SJSA1 (cell line): ENCODE data around the gene EVI5. TPM values are rescaled to one million over a fixed set of nuclear protein-coding genes. Genes with fewer than 3 reads are reported as not detected.
"Not testable (repeated sequence)": the region's sequence is repeated elsewhere in the genome, so short reads cannot be mapped to it uniquely, and the experiment has no call there.

ENCODE experiments used
- DNase-seq, 2 experiments: peaks; one replicate each; pipeline ENCODE4 v3.0.0-alpha.2; 2015 to 2020; ENCODE audit warnings: low spot score in 2 of 2, low read depth in 1 of 2
- H3K27ac ChIP-seq: fragments of 250-450 bp; sonication (Bioruptor Pico); 2 replicates; pipeline ENCODE4 v1.5.1; 2020; ENCODE audit warnings: mild to moderate bottlenecking, moderate library complexity
- H3K27me3 ChIP-seq: fragments of 250-450 bp; sonication (Bioruptor Pico); replicated peaks from 2 replicates; pipeline ENCODE4 v1.5.1; 2020; ENCODE audit warnings: mild to moderate bottlenecking, moderate library complexity
- H3K36me3 ChIP-seq: fragments of 250-450 bp; sonication (Bioruptor Pico); 2 replicates; pipeline ENCODE4 v1.5.1; 2020; ENCODE audit warnings: mild to moderate bottlenecking
- H3K4me1 ChIP-seq: fragments of 250-450 bp; sonication (Bioruptor Pico); replicated peaks from 2 replicates; pipeline ENCODE4 v1.6.1; 2021; ENCODE audit warnings: mild to moderate bottlenecking
- H3K4me3 ChIP-seq: fragments of 250-450 bp; sonication (Bioruptor Pico); 2 replicates; pipeline ENCODE4 v1.5.1; 2020; ENCODE audit warnings: mild to moderate bottlenecking
- H3K9me3 ChIP-seq: fragments of 250-450 bp; sonication (Bioruptor Pico); replicated peaks from 2 replicates; pipeline ENCODE4 v1.5.1; 2020; ENCODE audit warnings: mild to moderate bottlenecking
- total RNA-seq: library from RNA; depleted of rRNA; stranded (reverse); fragments of >200 nt; shearing (Covaris generic); gene quantifications from 2 replicates; pipeline ENCODE4 v1.2.3, GENCODE V29; 2014

Gene EVI5
- total RNA-seq, 1 experiment from 2014 or later: 18.1 TPM

DNA sequence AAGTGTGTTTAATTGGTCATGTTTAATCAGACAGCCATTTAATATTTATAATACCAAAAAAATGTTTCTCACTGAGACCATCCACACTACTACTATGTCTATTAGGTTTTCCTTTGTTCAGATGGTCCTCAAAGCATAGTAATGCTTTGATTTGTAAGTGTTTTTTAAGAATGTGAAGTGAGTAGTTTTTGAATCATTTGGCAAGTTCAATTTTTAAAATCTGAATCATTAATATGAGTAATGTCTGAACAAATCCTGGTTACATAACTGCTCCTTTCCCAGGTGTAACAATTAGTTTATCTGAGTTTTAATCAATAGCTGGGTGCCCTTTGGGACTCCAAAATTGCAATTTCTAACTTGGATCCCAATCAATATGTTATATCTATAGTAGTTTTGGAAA, 23.5 kb upstream of the EVI5 start:
- no peaks in the 10 kb centered on the region for H3K27me3 ChIP-seq
- DNase-seq: no peak
- H3K4me1 ChIP-seq: peaks cover 8% of the 10 kb centered on the region
- H3K4me3 ChIP-seq: no peak overlapping the region
- H3K9me3 ChIP-seq: no peaks in the 10 kb centered on the region
- H3K36me3 ChIP-seq: no peaks in the 10 kb centered on the region
- no peak overlapping the region for H3K27ac ChIP-seq

DNA sequence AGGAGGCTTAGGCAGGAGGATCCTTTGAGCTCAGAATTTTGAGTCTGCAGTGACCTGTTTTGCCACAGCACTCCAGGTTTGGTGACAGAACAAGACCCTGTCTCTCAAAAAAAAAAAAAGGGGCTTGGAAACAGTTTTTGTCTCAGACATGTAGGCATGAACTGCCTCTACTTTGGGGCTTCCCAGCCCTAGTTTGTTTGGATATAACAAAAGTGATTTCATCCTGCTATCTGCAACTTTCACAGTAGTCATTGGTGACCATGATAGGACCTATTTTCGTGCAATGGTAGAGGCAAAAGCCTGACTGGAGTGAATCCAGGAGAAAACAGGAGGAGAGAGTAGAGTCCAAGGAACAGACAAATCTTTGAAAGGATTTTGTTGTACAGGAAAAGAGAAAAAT, 20.3 kb upstream of the EVI5 start:
- no peak for DNase-seq
- Histone ChIP-seq H3K4me3 (no peak overlapping the region), H3K4me1 (peaks cover 8% of the 10 kb centered on the region), H3K27me3 (no peaks in the 10 kb centered on the region), H3K36me3 (no peaks in the 10 kb centered on the region), H3K27ac (peak overlapping the region; percentile 82), H3K9me3 (no peaks in the 10 kb centered on the region)

- no peaks in the 10 kb centered on the region for H3K9me3 ChIP-seq
- peak; percentile 82 to 87 for DNase-seq
- no peaks in the 10 kb centered on the region for H3K27me3 ChIP-seq
- peaks cover 8% of the 10 kb centered on the region for H3K4me1 ChIP-seq
- no peaks in the 10 kb centered on the region for H3K36me3 ChIP-seq
- H3K27ac ChIP-seq: peak overlapping the region; percentile 82
- no peak overlapping the region for H3K4me3 ChIP-seq
These were observed 19.9 kb upstream of the EVI5 start for GRCh38 chr1:92804721-92805201.

DNA sequence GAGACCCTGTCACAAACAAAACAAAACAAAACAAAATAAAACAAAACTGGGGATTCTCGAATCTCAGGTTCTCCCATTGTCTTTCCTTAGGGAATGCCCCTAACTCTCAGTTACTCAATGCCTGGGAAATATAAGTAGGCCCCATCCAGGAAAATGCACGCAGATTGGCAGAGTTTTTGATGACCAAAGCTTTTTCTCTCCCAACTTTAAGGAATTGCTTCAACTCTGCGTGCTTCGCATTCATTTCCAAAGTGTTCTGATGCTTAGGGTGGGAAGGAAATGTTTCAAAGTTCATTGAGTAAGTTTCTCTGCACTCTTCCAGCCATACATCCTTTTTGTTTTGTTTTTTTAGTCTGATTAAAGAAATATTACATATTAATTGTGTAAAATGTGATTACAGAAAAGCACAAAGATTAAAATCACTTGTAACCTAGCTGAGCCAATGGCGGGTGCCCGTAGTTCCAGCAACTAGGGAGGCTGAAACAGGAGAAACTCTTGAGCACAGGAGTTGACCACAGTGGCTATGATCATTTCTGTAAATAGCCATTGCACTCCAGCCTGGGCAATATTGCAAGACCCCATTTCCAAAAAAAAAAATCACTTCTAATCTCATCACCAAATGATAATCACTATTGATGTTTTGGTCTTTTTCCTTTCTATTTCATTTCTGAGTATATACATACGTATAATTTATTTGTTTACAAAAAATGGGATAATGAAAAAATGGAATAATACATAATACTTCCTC, 18.4 kb upstream of the EVI5 start:
- Histone ChIP-seq H3K27ac (no peak overlapping the region), H3K36me3 (no peaks in the 10 kb centered on the region), H3K4me3 (no peak overlapping the region), H3K27me3 (no peaks in the 10 kb centered on the region), H3K9me3 (no peaks in the 10 kb centered on the region), H3K4me1 (peaks cover 8% of the 10 kb centered on the region)
- no peak for DNase-seq

DNA sequence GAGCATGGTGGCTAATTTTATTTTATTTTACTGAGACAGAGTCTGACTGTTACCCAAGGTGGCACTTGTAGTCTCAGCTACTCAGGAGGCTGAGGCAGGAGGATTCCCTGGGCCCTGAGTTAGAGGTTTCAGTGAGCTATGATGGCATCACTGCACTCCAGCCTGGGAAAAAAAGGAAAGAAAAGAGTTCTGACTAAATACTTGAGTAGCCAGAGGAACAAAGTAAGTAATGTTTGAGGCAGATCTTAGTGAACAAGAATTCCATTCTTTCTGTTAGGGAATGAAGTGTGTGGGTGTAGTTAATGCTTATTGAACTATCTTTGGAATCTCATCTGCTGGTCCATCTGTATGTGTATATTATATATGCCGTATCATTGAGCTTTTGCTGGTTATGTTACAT, 13.1 kb upstream of the EVI5 start:
- Histone ChIP-seq H3K36me3 (no peaks in the 10 kb centered on the region), H3K27me3 (no peaks in the 10 kb centered on the region), H3K4me3 (no peak overlapping the region), H3K9me3 (no peaks in the 10 kb centered on the region), H3K4me1 (no peaks in the 10 kb centered on the region), H3K27ac (no peak overlapping the region)
- no peak for DNase-seq

GRCh38 chr1:92797297-92797696, 12.4 kb upstream of the EVI5 start:
- no peaks in the 10 kb centered on the region for H3K4me1 ChIP-seq
- no peaks in the 10 kb centered on the region for H3K27me3 ChIP-seq
- H3K36me3 ChIP-seq: no peaks in the 10 kb centered on the region
- no peak for DNase-seq
- H3K9me3 ChIP-seq: no peaks in the 10 kb centered on the region
- no peak overlapping the region for H3K4me3 ChIP-seq
- no peak overlapping the region for H3K27ac ChIP-seq

DNA sequence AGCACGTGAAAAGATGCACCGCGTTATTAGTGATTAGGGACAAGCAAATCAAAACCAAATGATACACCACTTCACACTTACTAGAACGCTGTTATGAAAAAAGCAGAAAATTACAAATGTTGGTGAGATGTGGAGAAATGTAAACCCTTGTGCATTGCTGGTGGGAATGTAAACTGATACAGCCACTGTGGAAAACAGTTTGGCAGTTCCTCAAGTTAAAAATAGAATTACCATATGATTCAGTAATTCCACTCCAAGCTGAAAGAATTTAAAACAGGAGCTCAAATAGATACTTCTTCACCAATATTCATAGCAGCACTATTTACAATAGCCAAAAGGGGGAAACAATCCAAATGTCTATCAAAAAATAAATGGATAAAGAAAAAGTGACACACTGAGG, 10.3 kb upstream of the EVI5 start:
- H3K4me3 ChIP-seq: no peak overlapping the region
- no peaks in the 10 kb centered on the region for H3K36me3 ChIP-seq
- H3K4me1 ChIP-seq: no peaks in the 10 kb centered on the region
- H3K27ac ChIP-seq: no peak overlapping the region
- no peak for DNase-seq
- no peaks in the 10 kb centered on the region for H3K9me3 ChIP-seq
- no peaks in the 10 kb centered on the region for H3K27me3 ChIP-seq

DNA sequence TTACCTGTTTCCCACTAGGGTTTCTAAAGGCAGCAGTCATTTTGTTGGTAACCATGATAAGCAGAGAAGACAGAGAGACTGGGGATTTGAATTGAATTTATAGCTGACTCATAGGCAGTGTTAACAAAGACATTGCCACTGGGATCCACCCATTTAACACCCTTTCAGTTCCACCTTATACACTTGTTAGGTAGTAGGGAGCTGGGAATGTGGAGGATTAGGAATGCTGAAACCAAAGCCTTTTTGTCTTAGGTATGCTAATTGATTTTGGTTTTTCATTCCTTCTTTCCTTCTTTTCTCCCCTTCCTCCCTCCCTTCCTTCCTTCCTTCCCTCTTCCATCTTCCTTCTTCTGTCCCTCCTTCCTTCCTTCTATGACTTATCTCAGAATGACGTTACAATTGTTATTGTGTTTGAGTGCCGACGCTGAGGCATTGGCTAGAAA, 7.5 kb upstream of the EVI5 start:
- DNase-seq: no peak
- H3K27ac ChIP-seq: no peak overlapping the region

GRCh38 chr1:92791487-92792066, 6.7 kb upstream of the EVI5 start:
- H3K27ac ChIP-seq: no peak overlapping the region
- H3K9me3 ChIP-seq: no peaks in the 10 kb centered on the region
- no peak for DNase-seq
- no peak overlapping the region for H3K4me3 ChIP-seq
- H3K4me1 ChIP-seq: no peaks in the 10 kb centered on the region
- H3K27me3 ChIP-seq: no peaks in the 10 kb centered on the region
- H3K36me3 ChIP-seq: no peaks in the 10 kb centered on the region

More for the DNA sequence above, 7.5 kb upstream of the EVI5 start:
- Histone ChIP-seq H3K4me3 (no peak overlapping the region), H3K4me1 (no peaks in the 10 kb centered on the region), H3K36me3 (no peaks in the 10 kb centered on the region), H3K27me3 (no peaks in the 10 kb centered on the region), H3K9me3 (no peaks in the 10 kb centered on the region)

DNA sequence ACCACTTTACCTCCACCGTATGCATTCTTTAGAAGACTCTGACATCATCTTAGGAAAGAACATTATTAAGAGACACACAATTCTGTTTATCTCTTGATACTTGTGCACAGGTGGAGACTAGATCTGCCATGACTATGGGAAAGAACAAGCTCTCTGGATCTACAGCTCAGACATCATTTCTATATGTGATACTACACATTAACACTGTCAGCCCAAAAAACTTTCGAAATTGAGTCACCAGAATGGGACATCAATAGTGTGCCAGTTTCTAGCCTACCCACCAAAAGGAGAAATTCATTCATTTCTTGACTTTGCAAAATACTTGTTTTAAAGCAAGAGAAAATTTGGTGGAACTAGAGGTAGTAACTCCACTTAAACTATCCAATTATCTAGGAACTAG, 6.0 kb upstream of the EVI5 start:
- Histone ChIP-seq H3K9me3 (no peaks in the 10 kb centered on the region), H3K4me1 (no peaks in the 10 kb centered on the region), H3K36me3 (no peaks in the 10 kb centered on the region), H3K4me3 (no peak overlapping the region), H3K27me3 (no peaks in the 10 kb centered on the region), H3K27ac (no peak overlapping the region)
- DNase-seq: no peak

DNA sequence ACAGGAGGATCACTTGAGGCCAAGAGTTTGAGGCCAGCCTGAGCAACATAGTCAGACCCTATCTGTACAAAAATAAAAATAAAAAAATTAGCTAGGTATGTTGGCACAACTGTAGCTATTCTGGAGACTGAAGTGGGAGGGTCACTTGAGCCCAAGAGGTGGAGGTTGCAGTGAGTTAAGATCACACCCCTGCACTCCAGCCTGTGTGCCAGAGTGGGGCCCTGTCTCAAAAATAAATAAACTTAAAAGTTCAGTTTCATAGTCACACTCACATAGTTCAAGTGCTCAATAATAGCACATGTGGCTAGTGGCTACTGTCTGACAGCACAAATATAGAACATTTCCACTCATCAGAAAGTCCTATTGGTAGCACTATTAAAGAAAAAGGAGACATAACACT, 5.2 kb upstream of the EVI5 start:
- Histone ChIP-seq H3K4me1 (no peaks in the 10 kb centered on the region), H3K9me3 (no peaks in the 10 kb centered on the region), H3K27me3 (no peaks in the 10 kb centered on the region), H3K27ac (no peak overlapping the region), H3K4me3 (no peak overlapping the region), H3K36me3 (no peaks in the 10 kb centered on the region)
- no peak for DNase-seq

DNA sequence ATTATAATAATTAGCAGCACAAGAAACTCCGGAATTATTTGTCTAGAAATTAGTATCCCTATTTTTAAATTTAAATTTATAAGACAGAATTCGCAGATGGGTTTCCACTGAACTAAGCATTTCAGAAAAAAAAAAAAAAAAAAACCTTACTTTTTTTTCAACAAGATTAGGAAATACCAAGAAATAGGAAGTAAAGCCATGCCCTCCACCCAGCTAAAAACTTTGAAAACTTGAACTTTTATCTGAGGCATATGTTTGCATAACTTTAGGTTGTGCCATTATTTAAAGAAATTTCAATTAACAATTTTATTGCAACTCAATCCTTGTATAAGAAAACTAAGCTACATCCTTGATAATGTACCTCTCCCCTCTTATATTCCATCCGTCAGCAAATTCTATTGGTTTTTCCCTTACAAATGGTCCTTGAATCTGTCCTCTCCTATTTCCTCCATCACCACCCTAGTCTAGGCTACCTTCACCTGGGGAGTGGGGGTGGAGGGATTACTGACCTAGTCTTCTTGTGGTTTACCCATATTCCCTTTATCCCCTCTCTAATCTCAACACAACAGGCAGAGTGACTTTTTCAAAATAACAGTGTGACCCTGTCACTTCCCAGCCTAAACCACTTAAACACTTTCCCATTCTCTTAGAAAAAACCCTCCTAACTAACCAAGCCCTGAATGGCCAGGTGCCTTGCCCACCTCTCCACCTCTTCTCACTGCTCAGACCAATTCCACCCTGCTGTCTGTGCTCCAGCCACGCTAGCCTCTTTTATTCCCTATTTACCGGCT, 1.4 kb upstream of the EVI5 start:
- H3K4me3 ChIP-seq: no peak overlapping the region
- H3K4me1 ChIP-seq: no peaks in the 10 kb centered on the region
- H3K36me3 ChIP-seq: peaks cover 5% of the 10 kb centered on the region
- no peak for DNase-seq
- H3K27ac ChIP-seq: no peak overlapping the region
- H3K9me3 ChIP-seq: no peaks in the 10 kb centered on the region
- H3K27me3 ChIP-seq: no peaks in the 10 kb centered on the region

DNA sequence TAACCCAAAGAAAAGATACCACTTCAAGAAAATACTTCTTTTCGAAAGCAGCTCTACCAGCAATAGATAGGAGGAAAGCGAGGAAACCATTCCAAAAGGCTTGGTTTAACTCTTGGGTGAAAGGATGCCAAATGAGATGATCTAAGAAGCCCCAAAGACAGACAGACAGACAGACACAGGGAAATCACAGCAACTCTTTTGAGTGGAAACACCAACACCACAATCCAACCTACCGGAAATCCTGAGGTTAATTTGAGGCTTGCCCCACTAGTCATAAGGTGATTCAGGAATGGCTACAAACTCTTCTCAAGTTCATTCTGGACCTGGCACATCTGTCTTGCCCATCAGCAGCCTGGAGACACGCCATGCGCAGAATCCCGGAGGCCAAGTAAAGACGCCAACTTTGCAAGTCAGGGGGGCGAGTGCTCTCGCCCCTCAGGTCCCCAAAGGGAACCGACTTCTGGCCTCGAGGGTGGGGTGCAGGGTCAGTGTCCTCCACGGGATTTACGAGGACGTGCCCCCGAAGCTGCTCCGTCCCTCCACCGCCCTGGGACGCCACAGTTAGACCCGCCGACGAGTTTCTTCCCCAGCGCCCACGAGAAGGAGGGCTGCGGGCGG, 778 bp downstream of the EVI5 start:
- Histone ChIP-seq H3K27ac (peak overlapping the region; percentile 78), H3K36me3 (peaks cover 5% of the 10 kb centered on the region), H3K4me3 (peak overlapping the region; percentile 81), H3K27me3 (no peaks in the 10 kb centered on the region), H3K4me1 (no peaks in the 10 kb centered on the region), H3K9me3 (no peaks in the 10 kb centered on the region)
- peak; percentile 44 to 55 for DNase-seq

DNA sequence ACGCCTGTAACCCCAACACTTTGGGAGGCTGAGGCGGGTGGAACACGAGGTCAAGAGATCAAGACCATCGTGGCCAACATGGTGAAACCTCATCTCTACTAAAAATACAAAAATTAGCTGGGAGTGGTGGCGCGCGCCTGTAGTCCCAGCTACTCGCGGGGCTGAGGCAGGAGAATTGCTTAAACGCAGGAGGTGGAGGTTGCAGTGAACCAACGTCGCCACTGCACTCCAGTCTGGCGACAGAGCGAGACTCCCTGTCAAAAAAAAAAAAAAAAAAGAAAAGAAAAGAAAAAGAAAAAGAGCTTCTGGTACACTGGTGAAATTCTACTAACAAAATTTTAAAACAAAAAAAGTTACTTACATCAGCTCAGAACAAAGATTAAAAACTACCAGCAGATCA, 1.4 kb downstream of the EVI5 start:
- Histone ChIP-seq H3K4me3 (peak overlapping the region; percentile 81), H3K27ac (peak overlapping the region; percentile 78; the same call in 1 of the 2 replicates)
- H3K27me3 ChIP-seq, DNase-seq, H3K9me3 ChIP-seq, H3K4me1 ChIP-seq, H3K36me3 ChIP-seq: not testable (repeated sequence)
